ENCODE data around the gene KLHL30. TPM values are rescaled to one million over a fixed set of nuclear protein-coding genes. Genes with fewer than 3 reads are reported as not detected.
"Not testable (repeated sequence)": the region's sequence is repeated elsewhere in the genome, so short reads cannot be mapped to it uniquely, and the experiment has no call there.

Gene KLHL30
- total RNA-seq, 1 donor from 2014 or later = 20.6 TPM

DNA sequence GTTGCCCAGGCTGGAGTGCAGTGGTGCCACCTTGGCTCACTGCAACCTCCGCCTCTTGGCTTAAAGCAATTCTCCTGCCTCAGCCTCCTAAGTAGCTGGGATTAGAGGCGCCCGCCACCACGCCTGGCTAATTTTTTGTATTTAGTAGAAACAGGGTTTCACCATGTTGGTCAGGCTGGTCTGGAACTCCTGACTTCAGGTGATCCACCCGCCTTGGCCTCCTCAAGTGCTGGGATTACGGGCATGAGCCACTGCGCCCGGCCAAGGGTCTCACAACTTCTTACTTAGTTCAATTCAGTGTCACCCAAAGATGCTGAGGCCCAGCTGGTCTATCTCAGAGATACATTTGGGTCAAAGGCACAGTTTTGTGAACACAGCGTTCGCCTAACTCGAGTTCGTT, 22.8 kb upstream of the KLHL30 start:
- DNase-seq (ENCODE audit: missing footprints) = peak; percentile 45
- ATAC-seq; intact Hi-C loops (cut with DNase I): not testable (repeated sequence)

DNA sequence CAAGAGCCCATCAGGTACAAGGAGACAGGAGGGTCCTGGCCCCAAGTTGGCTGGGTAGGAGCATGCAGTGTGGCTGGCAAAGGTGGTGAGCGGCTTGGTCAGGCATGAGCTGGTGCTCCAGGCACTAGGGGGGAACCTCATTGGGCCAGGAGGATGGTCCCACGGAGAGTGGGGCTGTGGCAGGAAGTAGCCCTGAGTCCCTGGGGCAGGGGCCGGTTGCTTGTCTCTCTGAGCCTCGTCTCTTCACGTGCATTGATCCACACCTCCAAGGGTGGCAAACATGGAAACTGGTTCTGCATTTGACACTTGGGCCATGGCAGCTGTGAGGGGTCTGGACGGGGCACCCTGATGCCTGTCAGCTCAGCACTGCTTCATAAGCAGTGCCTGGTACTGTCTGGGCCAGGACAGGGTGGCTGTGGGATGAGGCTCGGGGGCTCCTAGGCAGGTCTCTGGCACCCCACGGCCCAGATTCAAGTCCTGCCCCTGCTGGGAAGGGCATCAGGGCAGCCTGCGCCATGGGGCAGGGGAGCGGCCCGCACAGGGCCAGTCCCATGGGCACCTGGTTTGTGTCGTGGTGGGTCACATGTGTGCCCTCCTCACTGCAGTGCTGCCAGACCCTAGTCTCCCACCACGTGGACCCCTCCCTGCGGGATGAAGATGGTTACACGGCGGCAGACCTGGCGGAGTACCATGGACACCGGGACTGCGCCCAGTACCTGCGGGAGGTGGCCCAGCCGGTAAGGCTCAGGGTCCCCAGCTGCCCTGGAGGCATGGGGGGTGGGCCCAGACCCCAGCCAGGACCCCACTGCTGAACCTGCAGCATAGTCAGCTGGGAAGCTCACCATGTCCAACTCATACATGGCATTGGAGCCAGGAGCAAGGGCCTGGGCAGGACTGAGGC, 21.9 kb upstream of the KLHL30 start:
- DNase-seq (ENCODE audit: missing footprints) = peak; percentile 23
- no peak for ATAC-seq
- intact Hi-C loops (cut with DNase I) = no loop called here

DNA sequence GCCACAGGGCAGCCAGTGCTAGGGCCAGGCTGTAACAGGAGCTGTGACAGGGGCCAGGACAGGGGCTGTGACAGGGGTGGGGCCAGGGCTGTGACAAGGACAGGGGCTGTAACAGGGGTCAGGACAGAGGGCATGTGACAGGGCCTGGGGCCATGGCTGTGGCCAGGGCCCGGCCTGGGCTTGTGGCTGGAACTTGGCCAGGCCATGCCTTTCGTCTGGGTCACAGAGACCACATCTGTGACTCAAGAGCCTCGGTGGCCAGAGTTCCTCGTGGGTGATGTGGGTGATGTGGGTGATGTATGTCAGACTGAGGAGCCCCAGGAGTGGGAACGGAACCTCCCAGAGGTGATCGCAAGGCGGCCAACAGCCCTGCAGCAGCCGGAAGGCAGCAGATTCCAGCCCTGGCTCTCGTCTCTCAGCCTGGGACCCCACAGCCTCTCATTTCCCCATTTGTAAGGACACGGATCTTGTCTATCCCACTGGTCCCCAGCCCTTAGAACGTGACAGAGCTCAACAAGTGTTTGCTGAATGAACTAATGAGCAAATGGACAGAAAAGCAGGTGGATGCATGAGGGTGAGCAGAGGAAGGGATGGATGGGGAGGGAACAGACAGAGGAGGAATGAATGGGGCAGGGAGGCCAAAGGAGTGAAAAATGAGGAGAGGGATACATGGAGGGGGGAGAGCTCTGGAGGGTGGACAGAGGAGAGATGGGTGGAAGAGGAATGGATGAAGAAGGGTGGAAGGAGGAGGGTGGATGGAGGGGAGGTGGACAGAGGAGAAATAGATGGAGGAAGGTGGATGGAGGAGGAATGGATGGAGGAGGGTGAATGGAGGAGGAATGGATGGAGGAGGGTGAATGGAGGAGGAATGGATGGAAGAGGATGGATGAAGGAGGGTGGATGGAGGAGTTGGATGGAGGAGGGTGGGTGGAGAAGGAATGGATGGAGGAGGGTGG, 21.0 kb upstream of the KLHL30 start:
- no peak for ATAC-seq
- intact Hi-C loops (cut with DNase I) = no loop called here
- peak; percentile 60 for DNase-seq (ENCODE audit: missing footprints)

DNA sequence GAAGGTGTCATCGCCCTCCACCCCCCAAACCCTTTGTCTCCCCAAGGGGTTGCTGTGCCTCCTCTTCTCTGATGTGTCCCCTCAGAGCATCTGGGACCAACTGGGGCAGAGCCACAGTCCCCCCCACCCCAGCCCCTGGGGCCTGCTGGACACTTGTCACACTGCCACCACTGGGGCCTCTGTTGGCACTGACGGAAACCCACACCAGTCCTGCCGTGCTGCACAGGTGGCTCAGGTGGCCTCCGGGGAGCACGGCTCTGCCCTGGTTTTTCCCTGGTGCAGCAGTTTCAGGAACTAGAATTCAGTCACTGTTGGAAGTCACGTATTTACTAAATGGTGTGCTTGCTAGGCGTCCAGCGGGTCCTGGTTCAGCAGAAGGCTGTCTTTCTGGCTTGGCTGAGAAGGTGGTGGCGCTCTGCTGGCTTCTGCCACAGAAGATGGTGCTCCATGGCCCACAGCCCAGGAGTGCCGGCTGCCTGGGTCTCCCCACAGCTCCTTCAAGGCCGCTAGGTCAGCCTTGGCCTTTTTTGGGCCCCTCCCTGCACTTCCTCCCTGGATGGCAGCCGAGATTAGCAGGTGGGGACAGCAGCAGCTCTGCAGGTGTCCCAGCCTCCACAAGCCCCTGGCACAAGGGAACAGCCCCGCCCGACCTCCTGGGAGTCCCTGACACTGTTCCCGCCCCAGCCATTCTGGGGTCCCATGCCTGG, 18.6 kb upstream of the KLHL30 start:
- intact Hi-C loops (cut with DNase I) = no loop called here
- peak; percentile 57 for DNase-seq (ENCODE audit: missing footprints)
- no peak for ATAC-seq

DNA sequence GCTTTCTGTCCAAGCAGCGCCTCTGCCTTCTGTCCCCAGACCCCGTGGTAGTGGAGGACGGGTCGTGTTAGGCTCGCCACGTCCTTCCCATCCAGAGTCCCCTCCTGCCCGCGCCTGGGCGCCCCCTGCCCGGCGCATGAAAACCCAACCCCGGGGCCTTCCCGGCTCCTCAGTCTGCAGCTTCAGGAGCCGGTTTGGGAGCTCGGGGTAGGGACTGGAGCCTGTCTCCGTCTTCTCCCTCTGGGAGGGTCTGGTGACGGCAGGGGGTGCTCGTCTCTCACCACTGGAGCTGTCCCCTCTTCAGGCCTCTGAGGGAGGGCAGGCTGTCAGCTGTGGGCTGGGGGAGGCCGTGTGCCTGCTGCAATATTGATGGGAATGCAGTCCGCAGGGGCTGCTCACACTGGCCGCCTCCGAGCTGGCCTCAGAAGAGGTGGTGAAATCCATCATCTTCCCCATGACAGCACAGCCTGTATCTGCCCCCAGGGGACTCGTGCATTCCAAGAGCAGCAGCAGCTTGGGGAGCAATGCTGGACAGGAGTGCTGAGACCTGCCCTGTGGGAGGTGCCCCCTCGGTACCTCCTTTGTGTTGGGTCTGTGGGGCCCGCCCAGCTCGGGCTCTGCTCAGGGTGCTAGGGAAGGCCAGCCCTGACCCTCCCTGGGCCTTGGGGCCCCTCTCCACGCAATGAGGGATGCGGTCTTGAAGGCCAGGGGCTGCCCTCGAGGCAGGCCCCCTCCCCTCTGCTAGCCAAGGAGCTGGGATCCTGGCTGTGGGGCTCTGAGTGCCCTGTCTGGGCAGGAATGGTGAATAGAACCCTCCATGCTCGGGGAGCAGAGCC, 17.8 kb upstream of the KLHL30 start:
- peak; percentile 50 for ATAC-seq
- DNase-seq (ENCODE audit: missing footprints) = peak; percentile 67
- intact Hi-C loops (cut with DNase I) = no loop called here

DNA sequence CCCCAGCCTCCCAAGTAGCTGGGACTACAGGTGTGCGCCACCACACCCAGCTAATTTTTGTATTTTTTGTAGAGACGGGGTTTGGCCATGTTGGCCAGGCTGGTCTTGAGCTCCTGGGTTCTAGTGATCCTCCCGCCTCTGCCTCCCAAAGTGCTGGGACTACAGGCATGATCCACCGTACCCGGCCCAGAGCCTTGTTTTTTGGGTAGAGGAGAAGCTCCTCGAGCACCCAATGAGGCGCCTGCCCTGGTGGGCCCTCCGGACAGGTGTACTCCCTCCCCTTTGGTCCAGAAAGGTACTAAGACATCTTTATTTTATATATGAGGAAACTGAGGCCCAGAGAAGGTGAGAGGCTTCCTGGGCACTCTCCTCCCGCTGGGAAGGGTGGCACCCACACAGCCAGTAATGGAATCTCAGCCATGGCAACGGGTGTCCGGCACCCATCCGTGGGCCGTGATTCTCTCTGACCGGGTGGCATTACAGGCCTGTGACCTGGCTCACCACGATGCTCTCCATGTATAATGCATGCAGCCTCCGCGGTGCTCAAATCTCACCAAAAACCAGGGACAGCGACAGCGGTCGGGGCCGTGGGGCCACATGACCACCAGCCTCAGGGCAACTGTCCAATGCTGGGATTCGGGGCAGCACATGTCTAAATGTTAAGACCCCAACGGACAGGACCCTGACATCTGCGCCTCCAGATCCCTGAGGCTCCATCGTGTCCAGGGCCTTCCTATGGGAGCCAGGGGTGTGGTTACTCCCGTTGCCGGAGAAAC, 16.8 kb upstream of the KLHL30 start:
- no peak for ATAC-seq
- DNase-seq (ENCODE audit: missing footprints) = peak; percentile 53

DNA sequence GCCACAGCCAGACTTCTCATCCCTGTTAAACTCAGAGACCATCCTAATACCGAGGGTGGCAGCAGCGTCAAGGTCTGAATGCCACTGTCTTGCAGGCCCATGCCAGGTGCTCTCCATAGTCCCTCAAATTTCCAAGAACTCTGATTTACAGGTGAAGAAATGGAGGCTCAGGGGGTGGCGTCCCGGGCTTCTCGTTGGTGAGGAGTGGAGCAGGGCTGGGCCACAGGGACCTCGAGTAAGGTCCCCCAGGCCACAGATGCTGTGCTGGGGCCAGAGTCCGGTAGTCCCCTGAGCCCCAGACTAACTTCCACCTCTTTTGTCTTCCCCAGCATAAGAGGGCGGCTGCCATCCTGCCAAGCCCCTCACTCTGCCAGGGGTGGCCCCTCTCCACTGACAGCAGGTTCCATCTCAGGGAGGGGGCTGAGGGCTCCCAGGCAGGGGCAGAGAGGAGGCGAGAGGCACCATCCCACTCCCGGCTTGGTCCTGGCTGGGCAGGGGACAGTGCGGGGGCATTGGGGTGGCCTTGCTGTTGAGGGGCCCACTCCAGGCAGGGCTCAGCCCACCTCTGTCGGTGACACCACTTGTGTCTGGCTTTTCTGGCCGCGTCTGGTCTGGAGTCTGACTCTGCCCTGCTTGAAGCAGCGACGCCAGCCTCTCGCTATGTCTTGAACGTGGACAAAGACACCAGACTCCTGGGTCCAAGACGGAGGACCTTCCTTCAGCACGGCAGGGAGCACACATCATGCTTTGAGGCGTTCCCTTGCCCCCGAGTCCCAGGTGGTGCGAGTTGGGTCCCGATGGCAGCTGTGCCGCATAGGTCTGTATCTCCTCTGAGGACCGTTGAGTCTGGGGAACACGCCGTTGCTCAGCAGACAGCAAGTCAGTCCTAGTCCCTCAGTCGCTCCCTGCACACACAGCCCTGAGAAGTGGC, 15.9 kb upstream of the KLHL30 start:
- intact Hi-C loops (cut with DNase I) = no loop called here
- ATAC-seq = no peak
- DNase-seq (ENCODE audit: missing footprints) = peak; percentile 62

More for the DNA sequence above, 16.8 kb upstream of the KLHL30 start:
- intact Hi-C loops (cut with DNase I) = no loop called here

DNA sequence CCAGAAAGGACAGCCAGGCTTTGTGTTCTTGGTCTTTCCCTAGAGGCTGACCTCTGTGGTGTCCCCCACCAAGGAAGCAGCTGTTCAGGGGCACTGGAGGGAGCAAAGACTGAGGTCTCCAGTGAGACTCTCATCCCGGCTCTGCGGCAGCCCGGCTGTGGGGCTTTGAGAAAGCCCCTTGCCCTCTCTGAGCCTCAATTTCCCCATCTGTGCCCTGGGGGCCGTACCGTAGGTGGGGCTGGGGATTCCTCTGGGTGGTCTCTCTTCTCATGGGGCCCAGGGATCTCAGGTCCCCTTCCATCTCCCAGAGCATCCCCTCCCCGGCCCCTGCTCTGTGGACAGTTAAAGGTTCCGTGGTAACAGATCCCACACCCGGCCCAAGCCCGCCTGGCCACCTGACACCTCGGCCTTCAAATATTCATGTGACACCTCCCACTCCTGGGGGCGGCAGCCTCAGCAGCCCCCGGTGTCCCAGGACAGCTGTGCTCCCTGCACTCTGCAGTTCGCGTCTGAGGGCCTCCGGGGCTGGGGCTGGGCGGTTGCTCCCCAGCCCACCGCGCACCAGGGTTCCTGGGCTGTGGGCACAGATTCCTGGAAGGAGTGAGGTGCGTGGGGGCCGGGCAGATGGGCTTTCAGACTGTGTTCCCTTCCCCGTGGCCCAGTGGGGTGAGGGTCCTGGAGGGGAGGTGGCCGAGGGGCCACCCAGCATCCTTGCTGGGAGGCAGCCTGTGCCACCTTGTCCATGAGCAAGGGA, 15.1 kb upstream of the KLHL30 start:
- ATAC-seq (no peak), DNase-seq (ENCODE audit: missing footprints) (peak; percentile 46)
- intact Hi-C loops (cut with DNase I) = no loop called here

DNA sequence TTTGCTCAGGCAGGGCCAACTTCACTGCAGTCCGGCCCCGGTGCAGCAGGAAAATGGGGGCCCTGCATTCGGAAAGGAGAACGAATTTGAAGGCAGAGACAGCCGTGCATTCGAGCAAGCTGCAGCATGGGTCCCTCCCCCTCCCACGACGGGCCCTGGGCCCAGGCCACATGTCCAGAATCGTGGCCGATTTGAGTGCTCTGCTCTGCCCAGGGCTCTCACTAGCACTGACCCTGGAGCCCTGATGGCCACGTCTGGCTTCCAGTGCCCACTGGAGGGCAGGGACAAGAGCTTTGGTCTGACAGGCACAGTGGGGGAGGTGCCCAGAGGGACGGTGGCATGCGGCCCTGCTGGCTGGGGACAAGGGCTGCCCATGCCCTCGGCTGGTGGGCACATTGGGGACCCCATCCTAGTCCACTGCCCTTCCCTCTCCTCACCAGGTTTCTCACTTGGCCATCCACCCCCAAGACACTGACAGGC, 14.4 kb upstream of the KLHL30 start:
- ATAC-seq = no peak
- peak; percentile 45 for DNase-seq (ENCODE audit: missing footprints)
- intact Hi-C loops (cut with DNase I) = no loop called here

DNA sequence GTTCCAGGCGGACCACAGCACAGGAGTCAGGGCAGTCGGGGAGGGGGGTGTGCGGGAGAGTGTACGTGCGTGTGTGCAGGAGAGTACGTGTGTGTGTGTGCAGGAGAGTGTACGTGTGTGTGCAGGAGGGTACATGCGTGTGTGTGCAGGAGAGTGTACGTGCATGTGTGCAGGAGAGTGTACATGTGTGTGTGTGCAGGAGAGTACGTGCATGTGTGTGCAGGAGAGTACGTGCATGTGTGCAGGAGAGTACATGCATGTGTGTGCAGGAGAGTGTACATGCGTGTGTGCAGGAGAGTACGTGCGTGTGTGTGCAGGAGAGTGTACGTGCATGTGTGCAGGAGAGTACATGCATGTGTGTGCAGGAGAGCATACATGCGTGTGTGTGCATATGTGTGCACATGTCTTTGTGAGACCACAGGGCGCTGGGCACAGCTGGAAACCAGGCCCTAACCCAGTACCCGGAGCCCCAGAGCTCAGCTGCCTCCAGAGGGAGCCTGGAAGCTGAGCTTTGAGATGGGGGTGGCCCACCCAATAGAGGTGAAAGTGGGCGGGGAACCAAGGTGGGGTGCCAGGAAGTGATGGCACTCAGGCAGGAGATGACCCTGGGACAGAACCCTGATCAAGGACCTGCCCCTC, 13.9 kb upstream of the KLHL30 start:
- intact Hi-C loops (cut with DNase I) = no loop called here
- ATAC-seq (no peak), DNase-seq (ENCODE audit: missing footprints) (peak; percentile 31)

DNA sequence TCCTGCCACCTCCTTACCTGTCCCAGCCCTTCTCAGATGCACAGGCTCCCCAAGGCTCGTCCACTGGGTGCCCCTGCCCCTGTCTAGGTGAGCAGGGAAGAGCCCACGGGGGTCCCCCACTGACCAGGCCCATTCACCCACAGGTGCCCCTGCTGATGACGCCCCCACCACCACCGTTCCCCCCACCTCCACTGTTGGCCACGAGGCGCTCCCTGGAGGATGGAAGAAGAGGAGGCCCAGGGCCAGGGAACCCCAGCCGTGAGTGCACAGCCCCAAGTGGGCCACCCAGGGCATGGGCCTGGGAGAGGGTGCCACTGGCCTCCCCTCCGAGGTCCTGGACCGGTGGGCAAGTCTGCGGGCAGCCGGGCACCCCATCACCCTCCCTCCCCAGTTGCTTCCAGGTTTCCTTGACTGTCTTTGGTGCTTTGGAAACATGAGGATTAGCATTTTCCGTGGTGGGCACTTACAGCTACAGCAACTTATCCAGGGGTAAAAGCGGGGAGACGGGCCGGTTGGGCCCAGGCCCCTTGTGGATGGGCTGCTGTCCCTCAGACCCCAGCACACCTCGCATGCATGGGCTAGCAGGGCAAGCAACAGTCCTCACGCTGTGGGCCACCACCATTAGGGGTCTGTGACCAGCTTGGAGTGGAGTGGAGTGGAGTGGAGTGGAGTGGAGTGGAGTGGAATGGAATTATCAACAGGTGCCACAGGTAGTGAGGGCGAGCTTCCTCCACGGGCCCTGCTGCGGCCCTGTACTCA, 13.2 kb upstream of the KLHL30 start:
- peak; percentile 50 for DNase-seq (ENCODE audit: missing footprints)
- intact Hi-C loops (cut with DNase I) = no loop called here
- ATAC-seq = no peak

DNA sequence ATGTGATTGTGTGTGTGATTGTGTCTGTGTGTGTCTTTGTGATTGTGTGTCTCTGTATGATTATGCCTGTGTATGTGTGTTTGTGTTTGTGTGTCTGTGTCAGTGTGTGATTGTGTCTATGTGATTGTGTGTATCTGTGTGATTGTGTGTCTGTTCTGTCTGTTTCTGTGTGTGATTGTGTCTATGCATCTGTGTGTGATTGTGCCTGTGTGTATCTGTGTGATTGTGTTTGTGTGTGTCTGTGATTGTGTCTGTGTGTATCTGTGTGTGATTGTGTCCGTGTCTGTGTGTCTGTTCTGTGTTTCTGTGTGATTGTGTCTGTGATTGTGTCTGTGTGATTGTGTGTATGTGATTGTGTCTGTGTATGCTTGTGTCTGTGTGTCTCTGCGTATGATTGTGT, 12.1 kb upstream of the KLHL30 start:
- no peak for DNase-seq (ENCODE audit: missing footprints)
- no peak for ATAC-seq
- intact Hi-C loops (cut with DNase I) = no loop called here

DNA sequence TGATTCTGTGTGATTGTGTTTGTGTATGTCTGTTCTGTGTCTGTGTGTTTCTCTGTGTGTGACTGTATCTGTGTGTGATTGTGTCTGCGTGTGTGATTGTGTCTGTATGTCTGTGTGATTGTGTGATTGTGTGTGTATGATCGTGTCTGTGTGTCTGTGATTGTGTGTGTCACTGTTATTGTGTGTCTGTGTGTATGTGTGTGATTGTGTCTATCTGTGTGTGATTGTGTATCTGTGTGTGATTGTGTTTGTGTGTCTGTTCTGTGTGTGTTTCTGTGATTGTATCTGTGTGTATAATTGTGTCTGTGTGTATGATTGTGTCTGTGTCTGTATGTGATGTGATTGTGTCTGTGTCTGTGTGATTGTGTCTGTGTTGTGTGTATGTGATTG, 11.7 kb upstream of the KLHL30 start:
- no peak for DNase-seq (ENCODE audit: missing footprints)
- intact Hi-C loops (cut with DNase I) = no loop called here
- no peak for ATAC-seq

All from Right ventricle myocardium inferior (tissue), 1 donor.